VCaP (cell line): ENCODE measurements around the gene RNF144A.

Experiments used
- H3K27ac ChIP-seq: fragments of 450-650 bp; 2 replicates; pipeline ENCODE4 v1.5.1; 2017
- TF ChIP-seq, protein P1 (sequence below): fragments of 450-650 bp; conservative IDR thresholded peaks from 2 replicates; pipeline ENCODE4 v1.5.1; 2017; ENCODE audit warnings: mild to moderate bottlenecking, moderate library complexity

Gene RNF144A

DNA sequence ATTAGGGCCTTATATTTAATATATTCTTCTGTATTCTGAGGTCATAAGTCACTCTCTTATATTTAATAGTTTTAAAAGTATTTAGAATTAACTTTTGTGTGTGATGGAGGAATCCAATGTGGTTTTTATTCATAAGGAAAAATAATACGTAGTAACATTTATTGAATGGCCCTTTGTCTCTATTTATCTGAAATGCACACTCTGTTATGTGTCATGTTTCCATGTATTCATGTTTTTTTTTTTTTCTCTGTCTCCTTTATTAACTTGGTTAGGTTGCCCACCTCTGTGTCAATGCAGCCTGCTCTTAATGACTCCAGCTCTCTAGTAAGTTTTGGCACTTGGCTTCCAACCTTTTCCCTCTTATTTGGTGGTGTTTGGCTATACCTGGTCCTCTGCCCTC lies 33.8 kb downstream of the RNF144A start:
- no peak overlapping the region for H3K27ac ChIP-seq

DNA sequence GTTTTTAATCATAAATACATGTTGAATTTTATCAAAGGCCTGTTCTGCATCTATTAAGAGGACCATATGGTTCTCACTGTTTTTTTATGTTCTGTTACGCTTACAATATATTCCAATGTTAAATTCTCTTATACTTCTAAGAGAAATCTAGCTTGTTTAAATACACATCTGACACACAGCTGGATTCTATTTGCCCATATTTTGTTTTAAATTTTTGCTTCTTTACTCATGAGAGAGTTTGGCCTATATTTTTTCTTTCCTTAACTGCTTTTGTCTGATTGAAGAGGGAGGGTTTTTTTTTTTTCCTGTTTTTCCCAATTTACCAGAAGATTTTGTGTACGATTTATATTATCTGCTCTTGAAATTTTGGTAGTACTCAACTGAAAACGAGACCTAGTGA lies 34.9 kb downstream of the RNF144A start:
- no peak overlapping the region for H3K27ac ChIP-seq
- TF ChIP-seq, protein P1, sequence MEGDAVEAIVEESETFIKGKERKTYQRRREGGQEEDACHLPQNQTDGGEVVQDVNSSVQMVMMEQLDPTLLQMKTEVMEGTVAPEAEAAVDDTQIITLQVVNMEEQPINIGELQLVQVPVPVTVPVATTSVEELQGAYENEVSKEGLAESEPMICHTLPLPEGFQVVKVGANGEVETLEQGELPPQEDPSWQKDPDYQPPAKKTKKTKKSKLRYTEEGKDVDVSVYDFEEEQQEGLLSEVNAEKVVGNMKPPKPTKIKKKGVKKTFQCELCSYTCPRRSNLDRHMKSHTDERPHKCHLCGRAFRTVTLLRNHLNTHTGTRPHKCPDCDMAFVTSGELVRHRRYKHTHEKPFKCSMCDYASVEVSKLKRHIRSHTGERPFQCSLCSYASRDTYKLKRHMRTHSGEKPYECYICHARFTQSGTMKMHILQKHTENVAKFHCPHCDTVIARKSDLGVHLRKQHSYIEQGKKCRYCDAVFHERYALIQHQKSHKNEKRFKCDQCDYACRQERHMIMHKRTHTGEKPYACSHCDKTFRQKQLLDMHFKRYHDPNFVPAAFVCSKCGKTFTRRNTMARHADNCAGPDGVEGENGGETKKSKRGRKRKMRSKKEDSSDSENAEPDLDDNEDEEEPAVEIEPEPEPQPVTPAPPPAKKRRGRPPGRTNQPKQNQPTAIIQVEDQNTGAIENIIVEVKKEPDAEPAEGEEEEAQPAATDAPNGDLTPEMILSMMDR: no peak

More for the DNA sequence above, 33.8 kb downstream of the RNF144A start:
- TF ChIP-seq, protein P1: no peak

DNA sequence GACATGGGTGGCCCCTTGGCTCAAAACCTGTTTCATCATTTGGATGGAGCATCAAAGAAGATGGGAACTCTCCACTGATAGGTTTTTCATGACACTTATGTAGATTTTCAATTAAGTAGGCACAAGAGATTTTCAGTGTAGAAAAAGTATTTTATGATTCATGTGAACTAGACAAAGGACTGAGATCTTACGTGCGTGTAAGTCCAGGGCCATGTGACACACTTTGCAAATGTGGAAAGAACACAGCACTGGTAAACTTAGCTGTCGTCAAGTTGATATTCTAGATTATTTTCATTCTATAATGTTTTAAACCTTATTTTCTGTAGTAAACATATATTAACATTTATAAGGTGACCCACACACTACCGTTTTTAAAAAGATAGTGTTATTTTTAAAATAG lies 37.4 kb downstream of the RNF144A start:
- TF ChIP-seq, protein P1: no peak
- H3K27ac ChIP-seq: peak overlapping the region; percentile 68

DNA sequence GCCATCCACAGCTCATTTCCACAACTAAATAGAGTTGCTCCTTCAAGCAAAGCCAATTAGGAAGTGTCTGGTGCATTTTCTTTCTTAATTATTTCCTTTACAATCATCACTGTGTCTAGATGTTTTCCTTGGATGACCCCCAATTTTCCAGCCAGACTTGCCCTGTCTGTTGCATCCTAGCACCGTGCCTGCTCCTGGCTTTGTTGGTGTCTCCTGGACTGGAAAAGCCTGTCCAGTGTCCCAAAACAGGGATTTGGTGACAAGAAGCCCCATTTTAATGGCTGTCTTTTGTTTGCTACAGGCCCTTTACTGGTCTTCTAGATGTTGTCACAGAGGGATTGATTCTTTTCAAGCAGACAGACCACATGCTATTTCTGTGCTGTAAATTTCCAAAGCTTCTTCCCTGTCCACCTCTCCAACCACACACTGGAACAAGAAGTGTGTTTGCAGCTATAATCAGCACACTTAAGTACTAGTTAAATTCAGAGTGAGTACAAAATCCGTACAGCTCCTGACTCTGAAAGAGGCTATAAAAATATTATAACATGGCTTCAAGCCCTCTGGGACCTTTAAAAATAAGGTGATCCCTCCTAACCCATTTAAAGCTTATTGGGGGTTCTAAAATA lies 38.4 kb downstream of the RNF144A start:
- H3K27ac ChIP-seq: peak overlapping the region; percentile 68
- TF ChIP-seq, protein P1: no peak

DNA sequence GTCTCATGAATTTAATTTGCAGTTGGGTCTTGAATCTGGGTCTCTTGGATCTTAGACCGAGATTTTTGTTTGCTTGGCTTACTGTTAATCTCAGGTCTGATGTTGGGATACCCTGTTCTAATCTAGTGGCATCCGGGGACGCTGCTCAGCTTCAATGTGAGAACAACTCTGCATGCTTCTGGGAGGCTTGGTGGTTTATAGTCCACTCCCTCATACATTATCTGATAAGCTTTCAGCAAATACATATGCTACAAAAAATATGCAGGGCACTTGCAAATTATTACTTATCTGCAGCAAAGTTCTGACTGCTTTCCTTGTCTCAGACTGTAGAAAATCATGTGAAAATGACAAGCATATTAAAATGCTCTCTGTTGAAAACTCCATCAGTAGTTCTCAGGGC lies 39.4 kb downstream of the RNF144A start:
- TF ChIP-seq, protein P1: no peak
- H3K27ac ChIP-seq: peak overlapping the region; percentile 68; the same call in 1 of the 2 replicates

DNA sequence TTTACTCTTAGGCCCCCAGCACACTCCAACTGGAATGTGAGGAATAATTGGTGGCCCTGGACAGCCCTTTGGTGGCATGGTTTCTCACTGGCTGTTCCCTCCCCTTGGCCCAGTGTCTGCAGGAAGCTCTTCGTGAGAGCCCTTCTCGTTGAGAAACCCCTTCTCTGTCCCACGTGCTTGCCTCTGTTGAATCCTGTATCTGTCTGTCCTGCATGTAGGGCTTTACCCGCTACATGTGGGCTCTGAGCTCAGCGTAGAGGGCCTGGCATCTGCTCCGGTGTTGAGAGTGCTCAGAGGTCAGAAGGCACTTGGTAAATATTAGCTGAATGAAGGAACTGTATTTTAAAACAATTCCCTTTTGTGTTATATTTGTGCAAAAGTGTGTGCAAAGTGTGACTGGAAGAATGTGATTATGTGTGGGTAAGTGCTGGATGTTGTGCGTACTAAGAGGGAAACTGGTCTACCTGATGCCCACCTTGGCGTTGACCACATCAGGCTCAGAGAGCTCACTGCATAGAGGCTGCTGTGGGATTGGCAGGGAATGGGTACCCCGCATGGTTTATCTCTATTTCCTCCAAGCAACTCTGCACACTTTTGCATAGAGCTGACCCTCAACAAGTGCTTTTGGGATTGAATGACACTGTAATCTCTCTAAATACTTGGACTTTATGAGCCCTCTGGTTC lies 40.0 kb downstream of the RNF144A start:
- TF ChIP-seq, protein P1: no peak
- no peak overlapping the region for H3K27ac ChIP-seq

DNA sequence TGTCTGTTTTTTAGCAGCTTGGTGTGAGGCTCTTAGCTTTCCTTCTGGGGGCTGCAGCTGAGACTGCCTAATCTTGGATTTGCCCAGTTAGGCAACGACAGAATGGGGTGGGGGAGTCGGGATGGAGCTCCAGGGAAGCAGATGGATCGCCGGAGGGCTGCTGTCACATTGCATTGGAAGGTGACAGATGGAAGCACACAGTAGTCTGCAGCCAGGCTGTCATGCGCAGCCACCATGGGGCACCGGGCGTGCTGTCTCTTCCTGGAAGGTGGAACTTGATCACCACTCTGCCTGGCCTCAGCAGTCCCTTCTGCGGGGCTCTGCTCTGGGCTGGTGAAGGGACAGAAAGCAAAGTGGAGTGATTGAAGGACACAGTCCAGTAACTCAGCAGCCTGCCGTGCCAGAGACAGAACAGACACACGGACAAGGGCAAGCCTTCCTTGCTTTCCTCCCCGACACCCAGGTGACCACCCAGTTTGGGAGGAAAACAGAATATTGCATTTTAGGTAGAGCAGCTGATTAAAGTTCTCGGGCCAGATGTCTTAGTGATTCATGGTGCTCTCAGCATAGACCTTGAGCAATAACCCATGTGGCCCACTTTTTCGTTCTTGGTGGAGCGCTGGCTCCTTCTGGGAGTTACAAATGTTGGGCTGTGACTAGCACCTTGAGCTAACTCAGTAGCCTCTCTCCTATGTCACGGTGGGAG lies 40.9 kb downstream of the RNF144A start:
- TF ChIP-seq, protein P1: no peak
- H3K27ac ChIP-seq: no peak overlapping the region
